HCT116 (cell line): ENCODE data around the gene SSTR3.

ENCODE experiments used
- POLR2A ChIP-seq: IDR thresholded peaks from 2 replicates; pipeline ENCODE4 v1.7.0; 2011; ENCODE audit warnings: borderline replicate concordance; ENCODE audit not compliant: insufficient read depth, insufficient read length; ENCODE audit errors: extremely low read depth
- REST ChIP-seq: IDR thresholded peaks from 2 replicates; pipeline ENCODE4 v1.6.1; 2012; ENCODE audit warnings: low read depth
- SP1 ChIP-seq: IDR thresholded peaks from 2 replicates; pipeline ENCODE4 v1.6.1; 2012; ENCODE audit warnings: low read depth
- TF ChIP-seq, protein P1 (sequence below), 3 experiments: fragments of 200-600 bp in 1 of 3; sonication (generic) in 1 of 3; IDR thresholded peaks in 2 of 3; conservative IDR thresholded peaks in 1 of 3; 2 replicates each; pipeline ENCODE4 v1.5.1; 2012 to 2017; ENCODE audit warnings: low read depth in 2 of 3, low read length in 2 of 3, antibody characterized with exemption in 1 of 3, borderline replicate concordance in 1 of 3, control low read depth in 1 of 3, mild to moderate bottlenecking in 1 of 3, mixed read lengths in 1 of 3, mixed run types in 1 of 3, moderate library complexity in 1 of 3; ENCODE audit not compliant: insufficient read depth in 1 of 3

- TF ChIP-seq, protein P1, sequence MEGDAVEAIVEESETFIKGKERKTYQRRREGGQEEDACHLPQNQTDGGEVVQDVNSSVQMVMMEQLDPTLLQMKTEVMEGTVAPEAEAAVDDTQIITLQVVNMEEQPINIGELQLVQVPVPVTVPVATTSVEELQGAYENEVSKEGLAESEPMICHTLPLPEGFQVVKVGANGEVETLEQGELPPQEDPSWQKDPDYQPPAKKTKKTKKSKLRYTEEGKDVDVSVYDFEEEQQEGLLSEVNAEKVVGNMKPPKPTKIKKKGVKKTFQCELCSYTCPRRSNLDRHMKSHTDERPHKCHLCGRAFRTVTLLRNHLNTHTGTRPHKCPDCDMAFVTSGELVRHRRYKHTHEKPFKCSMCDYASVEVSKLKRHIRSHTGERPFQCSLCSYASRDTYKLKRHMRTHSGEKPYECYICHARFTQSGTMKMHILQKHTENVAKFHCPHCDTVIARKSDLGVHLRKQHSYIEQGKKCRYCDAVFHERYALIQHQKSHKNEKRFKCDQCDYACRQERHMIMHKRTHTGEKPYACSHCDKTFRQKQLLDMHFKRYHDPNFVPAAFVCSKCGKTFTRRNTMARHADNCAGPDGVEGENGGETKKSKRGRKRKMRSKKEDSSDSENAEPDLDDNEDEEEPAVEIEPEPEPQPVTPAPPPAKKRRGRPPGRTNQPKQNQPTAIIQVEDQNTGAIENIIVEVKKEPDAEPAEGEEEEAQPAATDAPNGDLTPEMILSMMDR (IDR thresholded peaks at IDR 0.05 in 2 of 3, conservative IDR thresholded peaks at IDR 0.05 in 1 of 3; ENCODE audit: borderline replicate concordance in 1 of 3, insufficient read depth in 1 of 3, low read depth in 2 of 3, low read length in 2 of 3) = no peak
- TF ChIP-seq POLR2A (no peak), SP1 (no peak), REST (no peak)
Measured at GRCh38 chr22:37239336-37240239, 27.3 kb upstream of the SSTR3 start.
